SK-N-SH (cell line): Measurements from ENCODE around the gene DCAF17. TPM values are rescaled to one million over a fixed set of nuclear protein-coding genes. Genes with fewer than 3 reads are reported as not detected.

Experiments used
- CTCF ChIA-PET: fragments of 300-600, 350-600 bp; formaldehyde crosslinking; extraction: SDS; loops from one replicate; lab custom pipeline; 2021; lab: Yijun Ruan, JAX
- POLR2A ChIA-PET: fragments of 350-600 bp; sonication (Branson Sonifier 250); formaldehyde crosslinking; extraction: SDS; loops from one replicate; lab custom pipeline; 2020; ENCODE audit warnings: antibody characterized with exemption, inconsistent platforms; lab: Yijun Ruan, JAX
- DNase-seq: peaks from one replicate; pipeline ENCODE4 v3.0.0; 2012
- H2AFZ ChIP-seq: fragments of 200-600 bp; sonication (generic); 2 replicates; pipeline ENCODE4 v1.8.1; 2016; ENCODE audit warnings: antibody characterized with exemption, mild to moderate bottlenecking, low read depth
- H3F3A ChIP-seq: fragments of 200-600 bp; sonication (generic); replicated peaks from 2 replicates; pipeline ENCODE3; 2016; ENCODE audit warnings: antibody characterized with exemption, mild to moderate bottlenecking; ENCODE audit not compliant: insufficient read depth
- H3K27ac ChIP-seq, 2 experiments: fragments of 200-500 bp in 1 of 2; fragments of 200-600 bp in 1 of 2; sonication (Bioruptor generic) in 1 of 2; sonication (generic), shearing (Covaris generic) in 1 of 2; 2 replicates each; pipeline versions ENCODE4 v1.5.1 to v1.6.1; 2014 to 2016; ENCODE audit warnings: low read depth in 2 of 2, inconsistent platforms in 1 of 2, low read length in 1 of 2, mild to moderate bottlenecking in 1 of 2, mixed read lengths in 1 of 2
- H3K27me3 ChIP-seq: fragments of 200-600 bp; sonication (generic), shearing (Covaris generic); 2 replicates; pipeline ENCODE4 v1.6.1; 2016; ENCODE audit warnings: mixed run types; ENCODE audit not compliant: insufficient read depth
- H3K36me3 ChIP-seq, 2 experiments: fragments of 200-500 bp in 1 of 2; fragments of 200-600 bp in 1 of 2; sonication (Bioruptor generic) in 1 of 2; sonication (generic) in 1 of 2; replicated peaks in 1 of 2; 2 replicates each; pipeline versions ENCODE3 to v1.5.1; 2014 to 2016; ENCODE audit warnings: low read length in 1 of 2, mild to moderate bottlenecking in 1 of 2; ENCODE audit not compliant: insufficient read depth in 2 of 2, control insufficient read depth in 1 of 2
- H3K4me1 ChIP-seq, 2 experiments: fragments of 200-500 bp in 1 of 2; fragments of 200-600 bp in 1 of 2; sonication (Bioruptor generic) in 1 of 2; sonication (generic), shearing (Covaris generic) in 1 of 2; 2 replicates each; pipeline versions ENCODE4 v1.5.1 to v1.6.1; 2014 to 2016; ENCODE audit warnings: low read depth in 1 of 2, low read length in 1 of 2, mixed run types in 1 of 2; ENCODE audit not compliant: insufficient read depth in 2 of 2, control insufficient read depth in 1 of 2
- H3K4me2 ChIP-seq: fragments of 200-600 bp; sonication (generic), shearing (Covaris generic); 2 replicates; pipeline ENCODE4 v1.6.1; 2017; ENCODE audit warnings: mixed run types
- H3K4me3 ChIP-seq, 2 experiments: fragments of 200-500 bp in 1 of 2; fragments of 200-600 bp in 1 of 2; sonication (Bioruptor generic) in 1 of 2; sonication (generic), shearing (Covaris generic) in 1 of 2; 2 replicates each; pipeline versions ENCODE4 v1.5.1 to v1.8.1; 2014 to 2016; ENCODE audit warnings: low read depth in 2 of 2, inconsistent platforms in 1 of 2, low read length in 1 of 2, mild to moderate bottlenecking in 1 of 2, mixed read lengths in 1 of 2, moderate library complexity in 1 of 2
- H3K79me2 ChIP-seq: fragments of 200-600 bp; sonication (generic); 2 replicates; pipeline ENCODE4 v1.8.1; 2017; ENCODE audit warnings: mild to moderate bottlenecking; ENCODE audit not compliant: insufficient read depth
- H3K9ac ChIP-seq: fragments of 200-600 bp; sonication (generic); 2 replicates; pipeline ENCODE4 v1.6.1; 2017; ENCODE audit warnings: mixed run types
- H3K9me2 ChIP-seq: fragments of 200-600 bp; sonication (generic); 2 replicates; pipeline ENCODE4 v1.6.1; 2017; ENCODE audit warnings: mixed run types
- H3K9me3 ChIP-seq: fragments of 200-600 bp; sonication (generic); 2 replicates; pipeline ENCODE4 v1.6.1; 2017; ENCODE audit warnings: mixed run types, mild to moderate bottlenecking, moderate library complexity
- H4K20me1 ChIP-seq: fragments of 200-600 bp; sonication (generic); 2 replicates; pipeline ENCODE4 v1.6.1; 2017; ENCODE audit warnings: mild to moderate bottlenecking, mixed run types; ENCODE audit not compliant: insufficient read depth
- CHD2 ChIP-seq: fragments of 150-350 bp; IDR thresholded peaks from 2 replicates; pipeline ENCODE4 v1.6.1; 2018; ENCODE audit warnings: low read length; ENCODE audit not compliant: partially characterized antibody
- ELF1 ChIP-seq: IDR thresholded peaks from 2 replicates; pipeline ENCODE4 v1.4.0; 2012
- EP300 ChIP-seq, 2 experiments: IDR thresholded peaks; 2 replicates each; pipeline versions ENCODE4 v1.4.0 to v1.6.1; 2012; ENCODE audit warnings: borderline replicate concordance in 1 of 2, low read depth in 1 of 2, low read length in 1 of 2
- FOSL2 ChIP-seq: IDR thresholded peaks from 2 replicates; pipeline ENCODE4 v1.4.0; 2012; ENCODE audit warnings: low read depth, mild to moderate bottlenecking, moderate library complexity, borderline replicate concordance
- FOXM1 ChIP-seq: IDR thresholded peaks from 2 replicates; pipeline ENCODE4 v1.4.0; 2012; ENCODE audit warnings: low read depth, mild to moderate bottlenecking
- GABPA ChIP-seq: IDR thresholded peaks from 2 replicates; pipeline ENCODE4 v1.4.0; 2012; ENCODE audit warnings: low read depth, mild to moderate bottlenecking
- GATA2 ChIP-seq: sonication (generic); formaldehyde crosslinking; IDR thresholded peaks from 2 replicates; pipeline ENCODE4 v1.5.0; 2020; ENCODE audit warnings: mild to moderate bottlenecking, missing genetic modification reagents
- JUND ChIP-seq: IDR thresholded peaks from 2 replicates; pipeline ENCODE4 v1.4.0; 2012
- MXI1 ChIP-seq: IDR thresholded peaks from 2 replicates; pipeline ENCODE4 v1.6.1; 2012; ENCODE audit warnings: mild to moderate bottlenecking, low read depth, low read length, improper control_type of control experiment
- RFX5 ChIP-seq: IDR thresholded peaks from 2 replicates; pipeline ENCODE4 v1.6.1; 2012; ENCODE audit warnings: mild to moderate bottlenecking, improper control_type of control experiment, low read length
- TCF12 ChIP-seq: IDR thresholded peaks from 2 replicates; pipeline ENCODE4 v1.4.0; 2012
- WGBS: methylation state at CpG from one replicate; pipeline ENCODE4 v1.1.6; 2017; ENCODE audit warnings: low lambda C conversion rate; 5-methylcytosine and 5-hydroxymethylcytosine counted together
- polyA plus RNA-seq, 3 experiments: library from polyadenylated mRNA; depleted of rRNA; stranded (reverse); fragments of >200 nt; gene quantifications; 2 replicates each; pipeline ENCODE4 v1.2.3, GENCODE V29; 2012
- TF ChIP-seq, protein P1 (sequence below): fragments of 200-600 bp; sonication (generic); IDR thresholded peaks from 2 replicates; pipeline ENCODE4 v1.6.1; 2017; ENCODE audit warnings: antibody characterized with exemption, mild to moderate bottlenecking, moderate library complexity
- TF ChIP-seq, protein P2 (sequence below): IDR thresholded peaks from 2 replicates; pipeline ENCODE4 v1.6.1; 2012; ENCODE audit warnings: mild to moderate bottlenecking, low read depth, low read length, moderate library complexity
- TF ChIP-seq, protein P3 (sequence below): IDR thresholded peaks from 2 replicates; pipeline ENCODE4 v1.4.0; 2012; ENCODE audit warnings: low read depth
- TF ChIP-seq, protein P4 (sequence below): IDR thresholded peaks from 2 replicates; pipeline ENCODE4 v1.4.0; 2012; ENCODE audit warnings: low read depth, borderline replicate concordance

The DCAF17 gene
- polyA plus RNA-seq, 1 of the 3 experiments (the other 2 are of a cell fraction), result 4.9 TPM

DNA sequence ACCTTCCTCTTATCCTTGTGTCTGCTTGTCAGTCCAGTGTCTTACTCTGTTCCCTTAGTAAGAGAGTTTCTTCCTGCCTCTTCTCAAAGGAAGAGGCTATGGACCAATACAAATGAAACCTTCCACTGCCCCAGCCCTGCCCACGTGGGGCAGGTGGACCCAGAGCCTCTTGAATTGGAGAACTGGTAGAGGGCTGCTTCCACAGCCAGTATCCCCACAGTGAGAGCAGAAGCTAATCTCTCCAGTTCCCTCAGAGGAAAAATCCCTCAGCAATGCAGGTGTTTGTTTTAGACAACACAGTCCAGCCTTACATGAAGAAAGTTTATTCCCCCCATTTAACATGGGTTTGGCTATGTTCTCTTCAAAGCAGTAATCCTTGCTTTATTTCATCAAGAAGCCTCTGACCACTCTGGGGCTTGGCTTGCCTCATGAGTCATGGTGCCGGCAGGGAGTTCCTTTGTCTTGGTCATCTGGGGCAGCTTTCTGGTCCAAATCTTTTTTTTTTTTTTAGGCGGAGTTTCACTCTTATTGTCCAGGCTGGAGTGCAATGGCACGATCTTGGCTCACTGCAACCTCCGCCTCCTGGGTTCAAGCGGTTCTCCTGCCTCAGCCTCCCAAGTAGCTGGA is 81.8 kb downstream of the DCAF17 start:
- Histone ChIP-seq H2AFZ (no peak overlapping the region; the same call in 1 of the 2 replicates), H3K27me3 (no peaks in the 10 kb centered on the region), H4K20me1 (no peaks in the 10 kb centered on the region), H3K4me3 (no peak overlapping the region), H3K4me2 (no peak overlapping the region), H3K4me1 (no peaks in the 10 kb centered on the region), H3K36me3 (no peaks in the 10 kb centered on the region), H3K79me2 (no peaks in the 10 kb centered on the region), H3K9ac (no peak overlapping the region), H3F3A (no peaks in the 10 kb centered on the region), H3K9me2 (no peaks in the 10 kb centered on the region), H3K9me3 (no peaks in the 10 kb centered on the region), H3K27ac (no peak overlapping the region)
- DNase-seq, result no peak
- POLR2A ChIA-PET, result no interaction called here
- CTCF ChIA-PET, result no interaction called here
- no peak for TF ChIP-seq RFX5
- TF ChIP-seq FOSL2, result peak; percentile 43; the same call in 1 of the 2 replicates
- TF ChIP-seq, protein P1, sequence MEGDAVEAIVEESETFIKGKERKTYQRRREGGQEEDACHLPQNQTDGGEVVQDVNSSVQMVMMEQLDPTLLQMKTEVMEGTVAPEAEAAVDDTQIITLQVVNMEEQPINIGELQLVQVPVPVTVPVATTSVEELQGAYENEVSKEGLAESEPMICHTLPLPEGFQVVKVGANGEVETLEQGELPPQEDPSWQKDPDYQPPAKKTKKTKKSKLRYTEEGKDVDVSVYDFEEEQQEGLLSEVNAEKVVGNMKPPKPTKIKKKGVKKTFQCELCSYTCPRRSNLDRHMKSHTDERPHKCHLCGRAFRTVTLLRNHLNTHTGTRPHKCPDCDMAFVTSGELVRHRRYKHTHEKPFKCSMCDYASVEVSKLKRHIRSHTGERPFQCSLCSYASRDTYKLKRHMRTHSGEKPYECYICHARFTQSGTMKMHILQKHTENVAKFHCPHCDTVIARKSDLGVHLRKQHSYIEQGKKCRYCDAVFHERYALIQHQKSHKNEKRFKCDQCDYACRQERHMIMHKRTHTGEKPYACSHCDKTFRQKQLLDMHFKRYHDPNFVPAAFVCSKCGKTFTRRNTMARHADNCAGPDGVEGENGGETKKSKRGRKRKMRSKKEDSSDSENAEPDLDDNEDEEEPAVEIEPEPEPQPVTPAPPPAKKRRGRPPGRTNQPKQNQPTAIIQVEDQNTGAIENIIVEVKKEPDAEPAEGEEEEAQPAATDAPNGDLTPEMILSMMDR, result no peak
- 0 out of 2 replicates have a peak, but pooled peaks have one; percentile 7 for TF ChIP-seq JUND
- TF ChIP-seq, protein P2, sequence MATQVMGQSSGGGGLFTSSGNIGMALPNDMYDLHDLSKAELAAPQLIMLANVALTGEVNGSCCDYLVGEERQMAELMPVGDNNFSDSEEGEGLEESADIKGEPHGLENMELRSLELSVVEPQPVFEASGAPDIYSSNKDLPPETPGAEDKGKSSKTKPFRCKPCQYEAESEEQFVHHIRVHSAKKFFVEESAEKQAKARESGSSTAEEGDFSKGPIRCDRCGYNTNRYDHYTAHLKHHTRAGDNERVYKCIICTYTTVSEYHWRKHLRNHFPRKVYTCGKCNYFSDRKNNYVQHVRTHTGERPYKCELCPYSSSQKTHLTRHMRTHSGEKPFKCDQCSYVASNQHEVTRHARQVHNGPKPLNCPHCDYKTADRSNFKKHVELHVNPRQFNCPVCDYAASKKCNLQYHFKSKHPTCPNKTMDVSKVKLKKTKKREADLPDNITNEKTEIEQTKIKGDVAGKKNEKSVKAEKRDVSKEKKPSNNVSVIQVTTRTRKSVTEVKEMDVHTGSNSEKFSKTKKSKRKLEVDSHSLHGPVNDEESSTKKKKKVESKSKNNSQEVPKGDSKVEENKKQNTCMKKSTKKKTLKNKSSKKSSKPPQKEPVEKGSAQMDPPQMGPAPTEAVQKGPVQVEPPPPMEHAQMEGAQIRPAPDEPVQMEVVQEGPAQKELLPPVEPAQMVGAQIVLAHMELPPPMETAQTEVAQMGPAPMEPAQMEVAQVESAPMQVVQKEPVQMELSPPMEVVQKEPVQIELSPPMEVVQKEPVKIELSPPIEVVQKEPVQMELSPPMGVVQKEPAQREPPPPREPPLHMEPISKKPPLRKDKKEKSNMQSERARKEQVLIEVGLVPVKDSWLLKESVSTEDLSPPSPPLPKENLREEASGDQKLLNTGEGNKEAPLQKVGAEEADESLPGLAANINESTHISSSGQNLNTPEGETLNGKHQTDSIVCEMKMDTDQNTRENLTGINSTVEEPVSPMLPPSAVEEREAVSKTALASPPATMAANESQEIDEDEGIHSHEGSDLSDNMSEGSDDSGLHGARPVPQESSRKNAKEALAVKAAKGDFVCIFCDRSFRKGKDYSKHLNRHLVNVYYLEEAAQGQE, result no peak
- WGBS, result 58% methylated on average over 6 of the region's 6 CpGs

DNA sequence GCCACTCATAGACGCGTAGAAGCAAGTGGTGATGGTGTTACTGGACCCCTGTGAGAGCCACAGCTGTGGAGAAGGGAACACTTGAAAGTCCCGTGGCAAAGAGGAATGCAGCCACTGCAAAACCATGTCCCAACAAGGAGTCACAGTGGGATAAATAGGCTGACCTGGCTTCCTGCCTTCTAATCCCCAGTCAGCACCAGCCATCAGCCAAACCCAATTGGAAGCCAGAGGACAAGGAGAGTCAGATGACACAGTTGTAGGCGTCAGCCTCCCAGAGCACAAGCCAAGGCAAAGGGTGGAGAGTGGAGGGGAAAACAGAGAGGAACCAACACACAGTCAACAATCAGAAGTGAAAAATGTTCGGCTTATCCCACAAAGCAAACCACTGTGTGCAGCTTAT is 82.8 kb downstream of the DCAF17 start:
- Histone ChIP-seq H2AFZ (no peak overlapping the region), H3F3A (no peaks in the 10 kb centered on the region), H3K79me2 (no peaks in the 10 kb centered on the region), H3K9ac (no peak overlapping the region), H3K4me2 (no peak overlapping the region), H4K20me1 (no peaks in the 10 kb centered on the region), H3K27me3 (no peaks in the 10 kb centered on the region), H3K9me2 (no peaks in the 10 kb centered on the region), H3K4me3 (no peak overlapping the region), H3K27ac (no peak overlapping the region), H3K36me3 (no peaks in the 10 kb centered on the region), H3K4me1 (peaks cover 0 to 6% of the 10 kb centered on the region in 2 experiments; a peak in 2 of 4 replicates), H3K9me3 (no peaks in the 10 kb centered on the region)
- POLR2A ChIA-PET, result no interaction called here
- WGBS, result 87% methylated on average over 5 of the region's 5 CpGs
- DNase-seq, result no peak
- CTCF ChIA-PET, result no interaction called here
- TF ChIP-seq TCF12 (no peak), EP300 (IDR thresholded peaks at IDR 0.05; ENCODE audit: borderline replicate concordance in 1 of 2, low read depth in 1 of 2, low read length in 1 of 2) (no peak), CHD2 (no peak), ELF1 (no peak), GABPA (no peak), FOXM1 (no peak), JUND (no peak), MXI1 (no peak), GATA2 (CRISPR knock-in tag) (no peak)
- TF ChIP-seq, protein P3, sequence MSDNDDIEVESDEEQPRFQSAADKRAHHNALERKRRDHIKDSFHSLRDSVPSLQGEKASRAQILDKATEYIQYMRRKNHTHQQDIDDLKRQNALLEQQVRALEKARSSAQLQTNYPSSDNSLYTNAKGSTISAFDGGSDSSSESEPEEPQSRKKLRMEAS, result no peak
- TF ChIP-seq, protein P2, result no peak
- TF ChIP-seq, protein P4, sequence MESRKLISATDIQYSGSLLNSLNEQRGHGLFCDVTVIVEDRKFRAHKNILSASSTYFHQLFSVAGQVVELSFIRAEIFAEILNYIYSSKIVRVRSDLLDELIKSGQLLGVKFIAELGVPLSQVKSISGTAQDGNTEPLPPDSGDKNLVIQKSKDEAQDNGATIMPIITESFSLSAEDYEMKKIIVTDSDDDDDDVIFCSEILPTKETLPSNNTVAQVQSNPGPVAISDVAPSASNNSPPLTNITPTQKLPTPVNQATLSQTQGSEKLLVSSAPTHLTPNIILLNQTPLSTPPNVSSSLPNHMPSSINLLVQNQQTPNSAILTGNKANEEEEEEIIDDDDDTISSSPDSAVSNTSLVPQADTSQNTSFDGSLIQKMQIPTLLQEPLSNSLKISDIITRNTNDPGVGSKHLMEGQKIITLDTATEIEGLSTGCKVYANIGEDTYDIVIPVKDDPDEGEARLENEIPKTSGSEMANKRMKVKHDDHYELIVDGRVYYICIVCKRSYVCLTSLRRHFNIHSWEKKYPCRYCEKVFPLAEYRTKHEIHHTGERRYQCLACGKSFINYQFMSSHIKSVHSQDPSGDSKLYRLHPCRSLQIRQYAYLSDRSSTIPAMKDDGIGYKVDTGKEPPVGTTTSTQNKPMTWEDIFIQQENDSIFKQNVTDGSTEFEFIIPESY, result no peak
